A549 (cell line): ENCODE data around the gene CLIP1. TPM values are rescaled to one million over a fixed set of nuclear protein-coding genes. Genes with fewer than 3 reads are reported as not detected.

Experiments used
- ATAC-seq, 2 experiments: fragments of 200-7000 bp in 1 of 2; fragments of >200 bp in 1 of 2; cut with Nextera tagmentation in 1 of 2; cut with Tn5 transposase in 1 of 2; 3 replicates each; pipeline versions ENCODE4 v1.8.0 to v1.9.1; 2018 to 2020; ENCODE audit warnings: mild to moderate bottlenecking in 1 of 2, moderate library complexity in 1 of 2
- CTCF ChIA-PET: fragments of 300-600 bp; sonication (Branson Sonifier 250); formaldehyde crosslinking; extraction: SDS; loops from one replicate; lab custom pipeline; 2021; ENCODE audit warnings: antibody characterized with exemption, inconsistent platforms; lab: Yijun Ruan, JAX
- POLR2A ChIA-PET: fragments of 350-600 bp; formaldehyde crosslinking; extraction: SDS; loops from one replicate; lab custom pipeline; 2021; ENCODE audit warnings: antibody characterized with exemption, inconsistent platforms; lab: Yijun Ruan, JAX
- DNase-seq, 2 experiments: peaks; one replicate each; pipeline versions ENCODE4 v3.0.0 to v3.0.0-alpha.2; 2011 to 2016; ENCODE audit warnings: low read depth in 1 of 2, low spot score in 1 of 2
- FAIRE-seq: peaks from 2 replicates; lab custom pipeline; 2011; peaks lifted over from hg19 to GRCh38; lab: Jason Lieb, UNC
- H3K27ac ChIP-seq, 2 experiments: fragments of >200 bp; sonication (Bioruptor Twin); formaldehyde crosslinking; 3 replicates each; pipeline ENCODE4 v1.5.1; 2016 to 2017
- H3K4me1 ChIP-seq: fragments of >200 bp; sonication (Bioruptor Twin); formaldehyde crosslinking; 3 replicates; pipeline ENCODE4 v1.6.1; 2016
- H3K4me2 ChIP-seq: fragments of >200 bp; sonication (Bioruptor Twin); formaldehyde crosslinking; 3 replicates; pipeline ENCODE4 v1.6.1; 2016
- H3K4me3 ChIP-seq: fragments of >200 bp; sonication (Bioruptor Twin); formaldehyde crosslinking; 3 replicates; pipeline ENCODE4 v1.5.1; 2016
- H3K9me3 ChIP-seq: fragments of >200 bp; sonication (Bioruptor Twin); formaldehyde crosslinking; 3 replicates; pipeline ENCODE4 v1.6.1; 2016
- CHD4 ChIP-seq: fragments of 200-600 bp; sonication (generic); IDR thresholded peaks from 2 replicates; pipeline ENCODE4 v1.6.1; 2016; ENCODE audit warnings: antibody characterized with exemption, mild to moderate bottlenecking, borderline replicate concordance
- CTCF ChIP-seq: fragments of >200 bp; sonication (Bioruptor Twin); formaldehyde crosslinking; IDR thresholded peaks from 3 replicates; pipeline ENCODE4 v1.5.1; 2016
- ESRRA ChIP-seq: fragments of 150-350 bp; IDR thresholded peaks from 2 replicates; pipeline ENCODE4 v1.6.1; 2014; ENCODE audit warnings: mild to moderate bottlenecking, low read length, borderline replicate concordance
- FOXS1 ChIP-seq: fragments of 250-450 bp; sonication (Bioruptor Pico); IDR thresholded peaks from 2 replicates; pipeline ENCODE4 v1.5.0; 2020; ENCODE audit warnings: mild to moderate bottlenecking, moderate library complexity
- JUNB ChIP-seq: fragments of >200 bp; sonication (Bioruptor Twin); formaldehyde crosslinking; IDR thresholded peaks from 2 replicates; pipeline ENCODE4 v1.6.1; 2016
- KDM5A ChIP-seq: fragments of 200-600 bp; sonication (generic); IDR thresholded peaks from 2 replicates; pipeline ENCODE4 v1.6.1; 2016; ENCODE audit warnings: antibody characterized with exemption, mild to moderate bottlenecking
- NPAS2 ChIP-seq: fragments of 250-450 bp; sonication (Bioruptor Pico); IDR thresholded peaks from 2 replicates; pipeline ENCODE4 v1.8.0; 2022; ENCODE audit warnings: mild to moderate bottlenecking, moderate library complexity, borderline replicate concordance
- PHF8 ChIP-seq: fragments of 200-600 bp; sonication (generic); IDR thresholded peaks from 2 replicates; pipeline ENCODE4 v1.6.1; 2016; ENCODE audit warnings: low read depth, mild to moderate bottlenecking, antibody characterized with exemption, moderate library complexity, borderline replicate concordance
- POLR2A ChIP-seq: IDR thresholded peaks from 2 replicates; pipeline ENCODE4 v1.6.1; 2012; ENCODE audit warnings: mild to moderate bottlenecking, low read length
- POLR2AphosphoS2 ChIP-seq: conservative IDR thresholded peaks from 2 replicates; pipeline ENCODE4 v1.6.1; 2012; ENCODE audit warnings: low read length, improper control_type of control experiment, inconsistent platforms
- RAD21 ChIP-seq, 2 experiments: fragments of >200 bp in 1 of 2; sonication (Bioruptor Twin) in 1 of 2; formaldehyde crosslinking in 1 of 2; IDR thresholded peaks in 1 of 2; conservative IDR thresholded peaks in 1 of 2; 2 replicates in 1 of 2; 3 replicates in 1 of 2; pipeline ENCODE4 v1.6.1; 2012 to 2018; ENCODE audit warnings: inconsistent platforms in 1 of 2
- RCOR1 ChIP-seq: fragments of 150-350 bp; IDR thresholded peaks from 2 replicates; pipeline ENCODE4 v1.6.1; 2014; ENCODE audit warnings: antibody characterized with exemption, low read length, low read depth
- REST ChIP-seq: fragments of 200-600 bp; sonication (generic); IDR thresholded peaks from 2 replicates; pipeline ENCODE4 v1.6.1; 2016; ENCODE audit warnings: antibody characterized with exemption, mild to moderate bottlenecking, moderate library complexity
- TFCP2L1 ChIP-seq: fragments of 250-450 bp; sonication (Bioruptor Pico); IDR thresholded peaks from 2 replicates; pipeline ENCODE4 v1.5.0; 2021; ENCODE audit warnings: mild to moderate bottlenecking
- TP53 ChIP-seq: fragments of 250-450 bp; sonication (Bioruptor Pico); IDR thresholded peaks from 2 replicates; pipeline ENCODE4 v1.5.0; 2021; ENCODE audit warnings: mild to moderate bottlenecking, moderate library complexity
- USF2 ChIP-seq: fragments of 450-650 bp; IDR thresholded peaks from 2 replicates; pipeline ENCODE4 v1.6.1; 2014; ENCODE audit warnings: antibody characterized with exemption
- ZFP36 ChIP-seq: fragments of 450-650 bp; IDR thresholded peaks from 2 replicates; pipeline ENCODE4 v1.6.1; 2014; ENCODE audit warnings: borderline replicate concordance; ENCODE audit not compliant: partially characterized antibody
- WGBS: methylation state at CpG from one replicate; pipeline ENCODE4 v1.1.6; 2017; ENCODE audit errors: missing lambda C conversion rate; 5-methylcytosine and 5-hydroxymethylcytosine counted together
- polyA plus RNA-seq, 4 experiments: library from polyadenylated mRNA; depleted of rRNA in 3 of 4; stranded (reverse); fragments of >200 nt; fragmentation: RNase III in 1 of 4; extraction: RNeasy Plus Mini Kit Qiagen cat#74134 plus additional on column Dnase treatment in 1 of 4; gene quantifications; 2 replicates in 3 of 4; 3 replicates in 1 of 4; pipeline ENCODE4 v1.2.3, GENCODE V29; 2011 to 2017

CLIP1 gene
- polyA plus RNA-seq, 2 of the 4 experiments (the other 2 are of a cell fraction): 43.0 to 133 TPM

- TF ChIP-seq CTCF (no peak), RAD21 (conservative IDR thresholded peaks at IDR 0.05 in 1 of 2, IDR thresholded peaks at IDR 0.05 in 1 of 2) (no peak), ZFP36 (no peak), CHD4 (no peak), NPAS2 (CRISPR knock-in tag) (no peak), TP53 (no peak), JUNB (no peak), RCOR1 (no peak)
Observed at GRCh38 chr12:122385171-122386016, 37.1 kb downstream of the CLIP1 start (continued).

GRCh38 chr12:122382919-122383350 is 39.5 kb downstream of the CLIP1 start:
- no peak for FAIRE-seq
- POLR2A ChIA-PET: no interaction called here

GRCh38 chr12:122381021-122381420 is 41.4 kb downstream of the CLIP1 start:
- Histone ChIP-seq H3K4me1 (no peaks in the 10 kb centered on the region), H3K27ac (no peak overlapping the region), H3K4me2 (no peak overlapping the region), H3K9me3 (no peaks in the 10 kb centered on the region), H3K4me3 (no peak overlapping the region)
- no peak for FAIRE-seq
- 94% methylated on average over 1 of the region's 1 CpG for WGBS
- POLR2A ChIA-PET: no interaction called here
- DNase-seq: no peak
- TF ChIP-seq KDM5A (no peak), REST (no peak), TFCP2L1 (CRISPR knock-in tag) (no peak), TP53 (no peak), USF2 (no peak), POLR2AphosphoS2 (no peak), FOXS1 (CRISPR knock-in tag) (no peak), POLR2A (no peak)
- ATAC-seq: no peak
- CTCF ChIA-PET: interaction anchor here (0.5 to 2.6 kb wide), 4 partner anchors 10 to 25 kb away, joined by 3 to 8 read pairs (median 6); no protein-coding TSS in a partner anchor

More at GRCh38 chr12:122382919-122383350, 39.5 kb downstream of the CLIP1 start:
- no peak for TF ChIP-seq ESRRA
- no peak for TF ChIP-seq PHF8
- no peak for TF ChIP-seq REST
- Histone ChIP-seq H3K27ac (no peak overlapping the region), H3K4me2 (no peak overlapping the region), H3K4me3 (no peak overlapping the region), H3K4me1 (no peaks in the 10 kb centered on the region), H3K9me3 (no peaks in the 10 kb centered on the region)
- 84% methylated on average over 6 of the region's 6 CpGs for WGBS
- ATAC-seq: no peak; a peak in 1 of 6 replicates
- DNase-seq: no peak
- CTCF ChIA-PET: interaction anchor here (1.0 to 1.6 kb wide), 4 partner anchors 9 to 88 kb away, joined by 3 to 8 read pairs (median 4); no protein-coding TSS in a partner anchor
